Measurements from ENCODE around the gene PLEKHG3.
"Not testable (repeated sequence)": the region's sequence is repeated elsewhere in the genome, so short reads cannot be mapped to it uniquely, and the experiment has no call there.

Gene PLEKHG3

DNA sequence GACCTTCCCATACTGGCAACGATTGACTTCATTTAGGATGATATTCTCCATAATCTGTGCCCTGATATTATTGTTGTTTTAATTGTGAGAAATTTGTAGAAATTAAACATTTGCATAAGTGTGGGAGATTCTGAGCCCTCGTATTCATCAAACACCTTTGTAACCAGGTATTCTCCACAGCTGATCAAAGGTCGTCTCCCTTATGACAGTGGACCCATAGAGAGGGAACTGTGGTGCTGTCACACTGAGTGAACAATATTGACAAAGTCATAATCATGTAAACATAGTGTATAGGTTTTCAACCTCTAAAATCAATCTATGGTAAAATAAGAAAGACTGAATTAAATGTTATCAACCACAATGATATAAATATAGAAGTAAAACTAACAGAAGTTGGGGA lies 14.9 kb upstream of the PLEKHG3 start:
- DNase-seq (ENCODE audit: low read depth, low spot score) = no peak
- POLR2A ChIA-PET = interaction anchor here (1.4 kb wide), 1 partner anchor 149 kb away, joined by 3 read pairs; the partner anchor contains the start of gene HSPA2
- H3K4me3 ChIP-seq (ENCODE audit: low read depth, low read length) = no peak overlapping the region
- TF ChIP-seq, protein P1, sequence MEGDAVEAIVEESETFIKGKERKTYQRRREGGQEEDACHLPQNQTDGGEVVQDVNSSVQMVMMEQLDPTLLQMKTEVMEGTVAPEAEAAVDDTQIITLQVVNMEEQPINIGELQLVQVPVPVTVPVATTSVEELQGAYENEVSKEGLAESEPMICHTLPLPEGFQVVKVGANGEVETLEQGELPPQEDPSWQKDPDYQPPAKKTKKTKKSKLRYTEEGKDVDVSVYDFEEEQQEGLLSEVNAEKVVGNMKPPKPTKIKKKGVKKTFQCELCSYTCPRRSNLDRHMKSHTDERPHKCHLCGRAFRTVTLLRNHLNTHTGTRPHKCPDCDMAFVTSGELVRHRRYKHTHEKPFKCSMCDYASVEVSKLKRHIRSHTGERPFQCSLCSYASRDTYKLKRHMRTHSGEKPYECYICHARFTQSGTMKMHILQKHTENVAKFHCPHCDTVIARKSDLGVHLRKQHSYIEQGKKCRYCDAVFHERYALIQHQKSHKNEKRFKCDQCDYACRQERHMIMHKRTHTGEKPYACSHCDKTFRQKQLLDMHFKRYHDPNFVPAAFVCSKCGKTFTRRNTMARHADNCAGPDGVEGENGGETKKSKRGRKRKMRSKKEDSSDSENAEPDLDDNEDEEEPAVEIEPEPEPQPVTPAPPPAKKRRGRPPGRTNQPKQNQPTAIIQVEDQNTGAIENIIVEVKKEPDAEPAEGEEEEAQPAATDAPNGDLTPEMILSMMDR (IDR thresholded peaks at IDR 0.05; ENCODE audit: insufficient read depth, low read length, missing control alignments) = no peak
- CTCF ChIA-PET = interaction anchor here (1.3 to 2.6 kb wide), 4 partner anchors 8 to 202 kb away, joined by 3 to 7 read pairs (median 4); no protein-coding TSS in a partner anchor

DNA sequence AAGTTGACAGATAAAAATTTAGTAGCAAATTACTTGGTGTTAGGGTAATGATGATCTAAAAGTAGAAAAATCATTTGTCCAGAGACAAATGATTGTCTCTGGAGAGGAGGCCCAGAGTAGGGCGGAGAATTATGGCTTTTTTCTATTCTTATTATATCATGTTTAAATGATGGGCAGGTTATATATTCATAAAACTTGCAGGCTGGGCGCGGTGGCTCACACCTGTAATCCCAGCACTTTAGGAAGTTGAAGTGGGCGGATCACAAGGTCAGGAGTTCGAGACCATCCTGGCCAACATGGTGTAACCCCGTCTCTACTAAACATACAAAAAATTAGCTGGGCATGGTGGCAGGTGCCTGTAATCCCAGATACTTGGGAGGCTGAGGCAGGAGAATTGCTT lies 13.6 kb upstream of the PLEKHG3 start:
- H3K4me3 ChIP-seq (ENCODE audit: low read depth, low read length); CTCF ChIA-PET; DNase-seq (ENCODE audit: low read depth, low spot score): not testable (repeated sequence)
- POLR2A ChIA-PET = interaction anchor here (0.6 to 1.7 kb wide), 2 partner anchors 14 to 150 kb away, joined by 3 to 5 read pairs; partner anchors contain the start of genes HSPA2 and PLEKHG3

GRCh38 chr14:64691376-64691775 lies 12.8 kb upstream of the PLEKHG3 start:
- ChIA-PET CTCF (no interaction called here), POLR2A (interaction anchor here (0.6 to 1.7 kb wide), 3 partner anchors 13 to 151 kb away, joined by 3 to 5 read pairs (median 3); partner anchors contain the start of genes HSPA2 and PLEKHG3)
- no peak overlapping the region for H3K4me3 ChIP-seq (ENCODE audit: low read depth, low read length)
- TF ChIP-seq, protein P1 (IDR thresholded peaks at IDR 0.05; ENCODE audit: insufficient read depth, low read length, missing control alignments) = no peak
- DNase-seq (ENCODE audit: low read depth, low spot score) = no peak

- ChIA-PET POLR2A (interaction anchor here (1.0 to 1.7 kb wide), 3 partner anchors 12 to 152 kb away, joined by 3 to 5 read pairs (median 3); partner anchors contain the start of genes HSPA2 and PLEKHG3), CTCF (interaction anchor here (0.8 to 2.0 kb wide), 8 partner anchors 11 to 67 kb away, joined by 3 to 5 read pairs (median 3); partner anchors contain the start of gene PLEKHG3)
- no peak for DNase-seq (ENCODE audit: low read depth, low spot score)
- H3K4me3 ChIP-seq (ENCODE audit: low read depth, low read length) = no peak overlapping the region
- TF ChIP-seq, protein P1 (IDR thresholded peaks at IDR 0.05; ENCODE audit: insufficient read depth, low read length, missing control alignments) = no peak
These were observed 11.8 kb upstream of the PLEKHG3 start for GRCh38 chr14:64692189-64692985.

DNA sequence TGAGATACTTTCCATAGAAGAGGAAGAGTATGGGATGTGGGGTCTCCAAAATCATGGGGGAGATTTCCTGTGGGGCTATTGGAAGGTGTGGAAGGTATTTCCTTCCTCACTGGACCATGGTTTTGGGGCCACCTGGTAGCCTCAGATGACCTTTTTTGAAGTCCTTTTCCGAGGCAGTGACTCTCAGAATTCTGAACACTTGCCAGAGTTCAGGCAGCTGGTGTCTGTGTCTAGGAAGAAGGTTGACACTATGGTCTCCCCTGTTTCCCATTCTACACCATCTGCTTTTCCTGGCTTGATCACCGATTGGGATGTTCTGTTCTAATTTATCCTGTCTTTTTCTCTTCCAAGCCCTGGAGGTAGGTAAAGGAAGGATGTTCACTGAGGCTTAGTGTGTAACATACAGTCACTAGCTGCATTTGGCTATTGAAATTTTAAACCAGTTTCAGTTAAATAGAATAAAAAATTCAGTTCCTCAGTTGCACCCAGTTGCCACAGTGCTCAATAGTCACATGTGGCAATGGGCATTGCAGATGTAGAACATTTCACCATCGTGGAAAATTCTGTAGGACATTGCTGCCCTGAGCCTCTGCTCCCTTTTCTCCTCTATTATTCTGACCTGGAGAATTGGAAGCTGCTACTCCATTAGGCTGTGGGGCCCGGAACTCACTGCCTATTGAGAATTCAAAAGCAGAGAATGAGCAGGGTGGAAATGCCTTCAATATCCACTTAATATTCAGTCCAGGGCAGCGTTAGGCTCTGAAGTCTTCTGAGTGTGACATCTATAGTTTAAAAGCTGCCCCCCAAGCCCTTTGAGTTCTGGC lies 11.0 kb upstream of the PLEKHG3 start:
- CTCF ChIA-PET = interaction anchor here (0.8 to 2.0 kb wide), 9 partner anchors 11 to 66 kb away, joined by 3 to 5 read pairs (median 3); partner anchors contain the start of gene PLEKHG3
- DNase-seq (ENCODE audit: low read depth, low spot score) = no peak
- POLR2A ChIA-PET = interaction anchor here (1.0 kb wide), 1 partner anchor 153 kb away, joined by 3 read pairs; the partner anchor contains the start of gene HSPA2
- TF ChIP-seq, protein P1 (IDR thresholded peaks at IDR 0.05; ENCODE audit: insufficient read depth, low read length, missing control alignments) = no peak
- no peak overlapping the region for H3K4me3 ChIP-seq (ENCODE audit: low read depth, low read length)

GRCh38 chr14:64693810-64694165 lies 10.4 kb upstream of the PLEKHG3 start:
- H3K4me3 ChIP-seq (ENCODE audit: low read depth, low read length) = no peak overlapping the region
- DNase-seq (ENCODE audit: low read depth, low spot score) = no peak
- TF ChIP-seq, protein P1 (IDR thresholded peaks at IDR 0.05; ENCODE audit: insufficient read depth, low read length, missing control alignments) = no peak
- ChIA-PET CTCF (interaction anchor here (0.8 to 2.0 kb wide), 5 partner anchors 10 to 66 kb away, joined by 3 to 5 read pairs (median 3); partner anchors contain the start of gene PLEKHG3), POLR2A (no interaction called here)

All from AG04449 (cell line).